Keratinocyte (primary cell): ENCODE results near the gene ALG14. TPM values are rescaled to one million over a fixed set of nuclear protein-coding genes. Genes with fewer than 3 reads are reported as not detected.

Experiments used
- DNase-seq: peaks from one replicate; pipeline ENCODE4 v3.0.0-alpha.2; 2011; ENCODE audit warnings: low read depth, missing footprints, low spot score
- FAIRE-seq: peaks from 2 replicates; lab custom pipeline; 2011; peaks lifted over from hg19 to GRCh38; lab: Jason Lieb, UNC
- H2AFZ ChIP-seq: 2 replicates; pipeline ENCODE4 v1.6.0; 2012; ENCODE audit warnings: low read length, control low read depth, inconsistent platforms; ENCODE audit not compliant: control insufficient read depth
- H3K27ac ChIP-seq: 2 replicates; pipeline ENCODE4 v1.5.1; 2011; ENCODE audit warnings: low read length; ENCODE audit not compliant: control insufficient read depth, insufficient read depth
- H3K27me3 ChIP-seq: 3 replicates; pipeline ENCODE4 v1.6.0; 2011; ENCODE audit warnings: low read length; ENCODE audit not compliant: control insufficient read depth, insufficient read depth; ENCODE audit errors: extremely low read depth
- H3K36me3 ChIP-seq, 2 experiments: 2 replicates in 1 of 2; 3 replicates in 1 of 2; pipeline ENCODE4 v1.5.1; 2011; ENCODE audit warnings: low read length in 2 of 2, mild to moderate bottlenecking in 1 of 2; ENCODE audit not compliant: control insufficient read depth in 2 of 2, insufficient read depth in 2 of 2; ENCODE audit errors: extremely low read depth in 1 of 2
- H3K4me1 ChIP-seq: 3 replicates; pipeline ENCODE4 v1.5.1; 2011; ENCODE audit warnings: low read length; ENCODE audit not compliant: control insufficient read depth, insufficient read depth; ENCODE audit errors: extremely low read depth
- H3K4me2 ChIP-seq: 3 replicates; pipeline ENCODE4 v1.6.0; 2011; ENCODE audit warnings: low read depth, low read length; ENCODE audit not compliant: control insufficient read depth, insufficient read depth; ENCODE audit errors: extremely low read depth
- H3K4me3 ChIP-seq, 3 experiments: fragments of 200-600 bp in 1 of 3; sonication (generic) in 1 of 3; 2 replicates in 2 of 3; 3 replicates in 1 of 3; pipeline ENCODE4 v1.5.1; 2011 to 2016; ENCODE audit warnings: low read length in 3 of 3, mild to moderate bottlenecking in 3 of 3, control low read depth in 2 of 3, inconsistent platforms in 1 of 3, low read depth in 1 of 3, mixed read lengths in 1 of 3, mixed run types in 1 of 3, moderate library complexity in 1 of 3; ENCODE audit not compliant: control insufficient read depth in 2 of 3, insufficient read depth in 2 of 3; ENCODE audit errors: extremely low read depth in 1 of 3
- H3K79me2 ChIP-seq: 2 replicates; pipeline ENCODE4 v1.6.0; 2012; ENCODE audit warnings: low read length; ENCODE audit not compliant: control insufficient read depth, insufficient read depth
- H3K9ac ChIP-seq: 3 replicates; pipeline ENCODE4 v1.6.0; 2011; ENCODE audit warnings: low read length; ENCODE audit not compliant: control insufficient read depth, insufficient read depth; ENCODE audit errors: extremely low read depth
- H3K9me1 ChIP-seq: 3 replicates; pipeline ENCODE4 v1.6.0; 2011; ENCODE audit warnings: low read length; ENCODE audit not compliant: control insufficient read depth, insufficient read depth; ENCODE audit errors: extremely low read depth
- H3K9me3 ChIP-seq: 2 replicates; pipeline ENCODE4 v1.5.1; 2012; ENCODE audit warnings: low read depth, low read length; ENCODE audit not compliant: control insufficient read depth
- H4K20me1 ChIP-seq: 3 replicates; pipeline ENCODE4 v1.6.0; 2011; ENCODE audit warnings: low read length; ENCODE audit not compliant: control insufficient read depth, insufficient read depth; ENCODE audit errors: extremely low read depth
- EZH2 ChIP-seq: IDR thresholded peaks from one replicate; pipeline ENCODE4 v1.6.1; 2012; ENCODE audit warnings: inconsistent platforms, mild to moderate bottlenecking, low read length, moderate library complexity
- dilution Hi-C: fragments of 300-500 bp; cut with MboI; formaldehyde crosslinking; loops from one replicate; pipeline ENCODE4 v1.7.0; 2020; ENCODE audit warnings: low sequenced_read_pairs; ENCODE audit not compliant: extremely low pct_ligation_motif_present
- polyA plus RNA-seq, 5 experiments: library from polyadenylated mRNA; depleted of rRNA in 3 of 5; stranded (reverse) in 3 of 5; stranded (forward) in 1 of 5; unstranded in 1 of 5; fragments of >200 nt; gene quantifications; 1 replicate in 1 of 5; 2 replicates in 3 of 5; 3 replicates in 1 of 5; pipeline versions ENCODE4 v1.2.1 to v1.2.3, GENCODE V29; 2011 to 2012; ENCODE audit warnings: missing spikeins in 2 of 5, low read depth in 1 of 5, low replicate concordance in 1 of 5
- TF ChIP-seq, protein P1 (sequence below), 3 experiments: IDR thresholded peaks in 1 of 3; conservative IDR thresholded peaks in 1 of 3; optimal IDR thresholded peaks in 1 of 3; 2 replicates in 2 of 3; 3 replicates in 1 of 3; pipeline versions ENCODE3 to v1.5.1; 2011; ENCODE audit warnings: low read length in 3 of 3, mild to moderate bottlenecking in 3 of 3, moderate library complexity in 2 of 3, control low read depth in 1 of 3, inconsistent platforms in 1 of 3; ENCODE audit not compliant: insufficient read depth in 2 of 3; ENCODE audit errors: extremely low read depth in 1 of 3

Gene ALG14
- polyA plus RNA-seq, 1 donor (not counting 4 experiments of a cell fraction or from before 2014, with no cell fraction given), result 4.6 TPM

DNA sequence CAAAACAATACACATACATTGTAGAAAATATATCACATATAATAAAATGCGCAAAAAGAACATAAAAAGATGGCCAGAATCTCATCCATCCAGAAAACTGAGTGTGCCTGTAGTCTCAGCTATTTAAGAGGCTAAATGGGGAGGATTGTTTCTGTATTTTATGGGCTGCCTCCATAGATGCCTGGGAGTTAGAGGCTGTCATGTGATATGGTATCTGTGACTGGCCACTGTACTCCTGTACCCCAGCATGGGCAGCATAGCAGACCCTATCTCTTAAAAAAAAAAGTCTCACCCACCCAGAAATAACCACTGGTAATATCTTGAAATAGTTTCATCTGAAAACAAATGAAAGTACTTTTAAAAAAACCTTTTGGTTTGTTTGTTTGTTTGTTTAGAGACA is 40.9 kb upstream of the ALG14 start:
- H3K36me3 ChIP-seq, result no peaks in the 10 kb centered on the region
- H3K9me3 ChIP-seq, result no peaks in the 10 kb centered on the region
- H4K20me1 ChIP-seq, result no peaks in the 10 kb centered on the region
- TF ChIP-seq EZH2, result no peak
- TF ChIP-seq, protein P1, sequence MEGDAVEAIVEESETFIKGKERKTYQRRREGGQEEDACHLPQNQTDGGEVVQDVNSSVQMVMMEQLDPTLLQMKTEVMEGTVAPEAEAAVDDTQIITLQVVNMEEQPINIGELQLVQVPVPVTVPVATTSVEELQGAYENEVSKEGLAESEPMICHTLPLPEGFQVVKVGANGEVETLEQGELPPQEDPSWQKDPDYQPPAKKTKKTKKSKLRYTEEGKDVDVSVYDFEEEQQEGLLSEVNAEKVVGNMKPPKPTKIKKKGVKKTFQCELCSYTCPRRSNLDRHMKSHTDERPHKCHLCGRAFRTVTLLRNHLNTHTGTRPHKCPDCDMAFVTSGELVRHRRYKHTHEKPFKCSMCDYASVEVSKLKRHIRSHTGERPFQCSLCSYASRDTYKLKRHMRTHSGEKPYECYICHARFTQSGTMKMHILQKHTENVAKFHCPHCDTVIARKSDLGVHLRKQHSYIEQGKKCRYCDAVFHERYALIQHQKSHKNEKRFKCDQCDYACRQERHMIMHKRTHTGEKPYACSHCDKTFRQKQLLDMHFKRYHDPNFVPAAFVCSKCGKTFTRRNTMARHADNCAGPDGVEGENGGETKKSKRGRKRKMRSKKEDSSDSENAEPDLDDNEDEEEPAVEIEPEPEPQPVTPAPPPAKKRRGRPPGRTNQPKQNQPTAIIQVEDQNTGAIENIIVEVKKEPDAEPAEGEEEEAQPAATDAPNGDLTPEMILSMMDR (optimal IDR thresholded peaks at IDR 0.05 in 1 of 3, IDR thresholded peaks at IDR 0.05 in 1 of 3, conservative IDR thresholded peaks at IDR 0.05 in 1 of 3; ENCODE audit: extremely low read depth in 1 of 3, insufficient read depth in 2 of 3, low read length in 3 of 3), result no peak
- no peak overlapping the region for H2AFZ ChIP-seq
- no peak overlapping the region for H3K27ac ChIP-seq
- H3K27me3 ChIP-seq, result peaks cover 17% of the 10 kb centered on the region
- no peak for DNase-seq
- H3K9me1 ChIP-seq, result no peaks in the 10 kb centered on the region
- no peak overlapping the region for H3K4me2 ChIP-seq
- FAIRE-seq, result no peak
- dilution Hi-C loops, result no loop called here
- H3K4me3 ChIP-seq, result no peak overlapping the region
- H3K4me1 ChIP-seq, result peaks cover 9% of the 10 kb centered on the region
- H3K9ac ChIP-seq, result no peak overlapping the region
- H3K79me2 ChIP-seq, result no peaks in the 10 kb centered on the region

DNA sequence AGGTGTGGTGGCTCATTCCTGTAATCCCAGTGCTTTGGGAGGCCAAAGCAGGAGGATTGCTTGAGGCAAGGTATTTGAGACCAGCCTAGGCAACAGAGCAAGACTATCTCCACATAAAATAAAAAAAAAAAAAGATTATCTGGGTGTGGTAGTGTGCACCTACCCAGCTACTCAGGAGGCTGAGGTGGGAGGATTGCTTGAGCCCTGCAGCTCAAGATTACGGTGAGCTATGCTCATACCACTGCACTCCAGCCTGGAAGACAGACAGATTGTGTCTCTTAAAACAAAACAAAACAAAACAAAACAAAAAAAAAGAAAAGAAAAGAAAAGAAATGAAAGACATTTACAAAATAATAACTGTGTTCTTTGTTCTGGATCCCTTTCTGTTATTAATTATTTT is 38.3 kb upstream of the ALG14 start:
- no peaks in the 10 kb centered on the region for H3K36me3 ChIP-seq
- H3K4me2 ChIP-seq, result no peak overlapping the region
- H3K9me1 ChIP-seq, result no peaks in the 10 kb centered on the region
- no peaks in the 10 kb centered on the region for H3K79me2 ChIP-seq
- no peaks in the 10 kb centered on the region for H3K9me3 ChIP-seq
- TF ChIP-seq, protein P1 (optimal IDR thresholded peaks at IDR 0.05 in 1 of 3, IDR thresholded peaks at IDR 0.05 in 1 of 3, conservative IDR thresholded peaks at IDR 0.05 in 1 of 3; ENCODE audit: extremely low read depth in 1 of 3, insufficient read depth in 2 of 3, low read length in 3 of 3), result no peak
- no peak for TF ChIP-seq EZH2
- no peak overlapping the region for H3K27ac ChIP-seq
- no peak overlapping the region for H3K4me3 ChIP-seq
- dilution Hi-C loops, result no loop called here
- DNase-seq (no peak), FAIRE-seq (no peak)
- no peaks in the 10 kb centered on the region for H3K27me3 ChIP-seq
- H4K20me1 ChIP-seq, result no peaks in the 10 kb centered on the region
- H3K9ac ChIP-seq, result no peak overlapping the region
- H3K4me1 ChIP-seq, result no peaks in the 10 kb centered on the region
- no peak overlapping the region for H2AFZ ChIP-seq
